ENCODE measurements around the gene CDKN2D.
A peak's percentile ranks its signal among the peaks of the same experiment; 100 is the strongest.
"Not testable (repeated sequence)": the region's sequence is repeated elsewhere in the genome, so short reads cannot be mapped to it uniquely, and the experiment has no call there.

Gene CDKN2D

DNA sequence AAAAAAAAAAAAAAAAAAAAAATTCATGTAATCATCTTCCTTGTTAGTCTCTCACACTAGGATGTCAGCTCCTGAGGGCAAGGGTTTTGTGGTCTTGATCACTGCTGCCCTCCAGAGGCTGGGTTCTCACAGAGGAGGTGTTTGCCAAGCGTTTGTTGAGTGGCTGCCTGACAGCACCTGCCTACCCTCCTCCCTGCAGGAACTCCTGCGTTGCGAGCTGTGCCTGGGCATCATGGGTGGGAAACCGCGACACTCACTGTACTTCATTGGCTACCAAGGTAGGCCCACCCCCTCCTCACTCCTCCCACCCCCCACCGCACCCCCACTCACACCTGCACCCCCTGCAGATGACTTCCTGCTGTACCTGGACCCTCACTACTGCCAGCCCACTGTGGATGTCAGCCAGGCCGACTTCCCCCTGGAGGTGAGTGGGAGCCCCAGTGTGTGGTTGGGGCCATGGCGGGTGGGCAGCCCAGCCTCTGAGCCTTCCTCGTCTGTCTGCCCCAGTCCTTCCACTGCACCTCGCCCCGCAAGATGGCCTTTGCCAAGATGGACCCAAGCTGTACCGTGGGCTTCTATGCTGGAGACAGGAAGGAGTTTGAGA lies 17.0 kb downstream of the CDKN2D start:
- no peak for DNase-seq (ENCODE audit: low spot score)

DNA sequence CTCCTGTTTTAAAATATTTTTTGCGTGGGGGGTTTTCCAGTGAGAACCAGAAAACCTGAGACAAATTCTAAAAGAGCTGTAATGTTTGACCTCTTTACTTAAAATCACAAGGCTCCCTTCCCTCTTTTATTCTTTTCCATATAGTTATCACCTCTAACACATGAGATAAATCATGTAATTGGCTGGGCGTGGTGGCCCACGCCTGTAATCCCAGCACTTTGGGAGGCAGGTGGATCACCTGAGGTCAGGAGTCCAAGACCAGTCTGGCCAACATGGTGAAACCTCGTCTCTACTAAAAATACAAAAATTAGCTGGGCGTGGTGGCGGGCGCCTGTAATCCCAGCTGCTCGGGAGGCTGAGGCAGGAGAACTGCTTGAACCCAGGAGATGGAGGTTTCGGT lies 17.8 kb downstream of the CDKN2D start:
- DNase-seq (ENCODE audit: low spot score): not testable (repeated sequence)

- DNase-seq (ENCODE audit: low spot score): no peak
These were observed 18.4 kb downstream of the CDKN2D start for GRCh38 chr19:10550336-10550735.

DNA sequence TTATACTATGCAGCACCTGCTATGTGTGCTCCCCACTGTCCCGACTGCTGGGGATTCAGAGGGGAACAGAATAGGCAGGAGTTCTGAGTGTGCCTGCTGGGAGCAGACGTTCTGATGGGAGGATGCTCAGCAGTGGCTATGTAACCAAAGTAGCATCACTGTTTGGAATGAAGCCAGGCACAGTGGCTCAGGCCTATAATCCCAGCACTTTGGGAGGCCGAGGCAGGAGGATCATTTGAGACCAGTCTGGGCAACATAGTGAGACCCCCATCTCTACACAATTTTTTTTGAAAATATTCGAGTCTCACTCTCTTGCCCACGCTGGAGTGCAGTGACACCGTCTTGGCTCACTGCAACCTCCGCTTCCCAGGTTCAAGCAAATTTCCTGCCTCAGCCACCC lies 19.0 kb downstream of the CDKN2D start:
- no peak for DNase-seq (ENCODE audit: low spot score)

GRCh38 chr19:10548746-10549276 lies 20.0 kb downstream of the CDKN2D start:
- no peak for DNase-seq (ENCODE audit: low spot score)

DNA sequence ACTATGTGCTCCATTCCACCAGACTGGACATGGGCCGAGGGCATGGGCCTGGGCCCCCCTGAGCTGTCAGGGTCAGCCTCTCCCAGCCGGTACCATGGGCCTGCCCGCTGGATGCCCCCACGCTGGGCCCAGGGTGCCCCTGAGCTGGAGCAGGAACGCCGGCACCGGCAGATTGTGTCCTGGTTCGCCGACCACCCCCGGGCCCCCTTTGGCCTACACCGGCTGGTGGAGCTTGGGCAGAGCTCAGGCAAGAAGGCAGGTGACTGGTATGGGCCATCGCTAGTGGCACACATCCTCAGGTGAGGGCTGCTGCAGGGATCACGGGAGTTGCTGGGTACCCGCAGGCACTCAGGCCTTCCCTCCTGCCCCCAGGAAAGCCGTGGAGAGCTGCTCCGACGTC lies 22.0 kb downstream of the CDKN2D start:
- no peak for DNase-seq (ENCODE audit: low spot score)

DNA sequence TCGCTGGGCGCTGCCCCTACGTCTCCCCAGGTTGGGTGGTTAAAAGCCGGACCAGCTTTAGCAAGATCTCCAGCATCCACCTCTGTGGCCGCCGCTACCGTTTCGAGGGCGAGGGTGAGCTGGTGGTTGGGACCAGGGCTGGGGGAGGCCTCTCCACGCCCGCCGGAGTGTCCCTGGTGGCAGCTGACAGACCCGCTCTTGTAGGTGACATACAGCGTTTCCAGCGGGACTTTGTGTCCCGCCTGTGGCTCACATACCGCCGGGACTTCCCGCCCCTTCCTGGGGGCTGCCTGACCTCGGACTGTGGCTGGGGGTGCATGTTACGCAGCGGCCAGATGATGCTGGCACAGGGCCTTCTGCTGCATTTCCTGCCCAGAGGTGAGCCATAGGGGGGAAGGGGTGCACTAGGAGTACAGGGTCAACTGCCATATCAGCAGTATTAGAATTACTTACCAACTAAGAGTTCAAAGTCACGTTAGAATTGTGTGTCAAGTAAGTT lies 24.0 kb downstream of the CDKN2D start:
- no peak for DNase-seq (ENCODE audit: low spot score)

- DNase-seq (ENCODE audit: low spot score): no peak
These were observed 24.5 kb downstream of the CDKN2D start for GRCh38 chr19:10544242-10544752.

- DNase-seq (ENCODE audit: low spot score): peak; percentile 65
These were observed 25.1 kb downstream of the CDKN2D start, which contains the start of gene ATG4D for GRCh38 chr19:10543420-10544241. Gene ATG4D, plus strand, starts transcription at chr19:10543904. Its CDS starts 187 bp downstream, at chr19:10544091.

- no peak for DNase-seq (ENCODE audit: low spot score)
These were observed 25.7 kb downstream of the CDKN2D start for GRCh38 chr19:10543059-10543419.

DNA sequence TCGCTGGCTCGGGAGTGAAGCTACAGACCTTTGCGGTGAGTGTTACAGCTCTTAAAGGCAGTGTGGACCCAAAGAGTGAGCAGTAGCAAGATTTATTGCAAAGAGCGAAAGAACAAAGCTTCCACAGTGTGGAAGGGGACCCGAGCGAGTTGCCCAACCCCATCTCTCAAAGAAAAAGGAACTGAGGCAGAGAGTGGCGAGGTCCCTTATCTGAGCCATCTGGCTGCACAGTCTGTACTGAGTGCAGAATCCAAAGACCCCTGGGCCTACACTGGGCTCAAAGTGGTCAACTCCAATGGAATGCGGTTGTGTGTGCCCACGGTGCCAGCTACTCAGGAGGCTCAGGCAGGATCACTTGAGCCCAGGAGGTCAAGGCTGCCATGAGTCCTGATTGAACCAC lies 29.8 kb downstream of the CDKN2D start:
- not testable (repeated sequence) for DNase-seq (ENCODE audit: low spot score)

DNA sequence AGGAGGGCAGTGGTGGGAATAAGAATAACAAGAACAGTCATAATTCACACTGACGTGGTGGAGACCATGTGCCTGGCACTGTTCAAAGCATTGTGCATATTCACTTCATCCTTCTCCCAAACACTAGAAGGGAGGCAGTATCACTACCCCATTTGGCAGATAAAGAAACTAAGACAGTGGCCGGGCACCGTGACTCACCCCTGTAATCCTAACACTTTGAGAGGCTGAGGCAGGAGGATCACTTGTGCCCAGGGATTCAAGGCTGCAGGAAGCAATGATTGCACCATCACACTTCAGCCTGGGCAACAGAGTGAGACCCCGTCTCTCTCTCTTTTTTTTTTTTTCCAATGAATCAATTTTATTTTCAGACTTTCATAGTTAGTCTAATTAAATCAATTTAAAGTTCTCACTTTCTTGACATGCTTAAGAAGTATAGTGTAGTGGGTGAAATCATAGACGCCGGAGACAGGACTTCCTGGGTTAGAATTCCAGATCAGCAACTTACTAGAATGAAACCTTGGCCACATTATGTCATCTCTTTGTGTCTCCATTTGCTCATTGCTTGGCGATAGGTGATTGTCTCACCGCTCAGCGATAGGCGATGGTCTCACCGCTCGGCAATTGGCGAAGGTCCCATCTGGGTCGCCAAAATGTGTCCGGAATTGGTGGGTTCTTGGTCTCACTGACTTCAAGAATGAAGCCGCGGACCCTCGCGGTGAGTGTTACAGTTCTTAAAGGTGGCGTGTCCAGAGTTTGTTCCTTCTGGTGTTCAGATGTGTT lies 30.4 kb downstream of the CDKN2D start:
- no peak for DNase-seq (ENCODE audit: low spot score)

GRCh38 chr19:10537668-10538067 lies 31.1 kb downstream of the CDKN2D start:
- no peak for DNase-seq (ENCODE audit: low spot score)

DNA sequence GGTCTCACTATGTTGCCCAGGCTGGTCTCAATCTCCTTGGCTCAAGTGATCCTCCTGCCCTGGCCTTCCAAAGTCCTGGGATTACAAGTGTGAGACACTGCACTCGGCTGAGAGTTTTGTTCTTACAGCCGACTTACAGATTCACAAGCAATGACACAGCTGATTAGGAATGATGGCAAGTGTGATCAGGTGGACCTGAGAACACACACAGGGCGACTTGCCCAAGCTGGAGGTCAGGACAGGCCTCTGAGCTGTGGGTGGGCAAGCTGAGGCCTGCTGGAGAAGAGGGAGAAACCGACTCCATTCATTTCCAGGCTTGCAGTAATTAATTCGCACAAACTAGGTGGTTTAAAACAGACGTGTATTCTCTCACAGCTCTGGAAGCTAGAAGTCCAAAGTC lies 33.2 kb downstream of the CDKN2D start:
- DNase-seq (ENCODE audit: low spot score): no peak

DNA sequence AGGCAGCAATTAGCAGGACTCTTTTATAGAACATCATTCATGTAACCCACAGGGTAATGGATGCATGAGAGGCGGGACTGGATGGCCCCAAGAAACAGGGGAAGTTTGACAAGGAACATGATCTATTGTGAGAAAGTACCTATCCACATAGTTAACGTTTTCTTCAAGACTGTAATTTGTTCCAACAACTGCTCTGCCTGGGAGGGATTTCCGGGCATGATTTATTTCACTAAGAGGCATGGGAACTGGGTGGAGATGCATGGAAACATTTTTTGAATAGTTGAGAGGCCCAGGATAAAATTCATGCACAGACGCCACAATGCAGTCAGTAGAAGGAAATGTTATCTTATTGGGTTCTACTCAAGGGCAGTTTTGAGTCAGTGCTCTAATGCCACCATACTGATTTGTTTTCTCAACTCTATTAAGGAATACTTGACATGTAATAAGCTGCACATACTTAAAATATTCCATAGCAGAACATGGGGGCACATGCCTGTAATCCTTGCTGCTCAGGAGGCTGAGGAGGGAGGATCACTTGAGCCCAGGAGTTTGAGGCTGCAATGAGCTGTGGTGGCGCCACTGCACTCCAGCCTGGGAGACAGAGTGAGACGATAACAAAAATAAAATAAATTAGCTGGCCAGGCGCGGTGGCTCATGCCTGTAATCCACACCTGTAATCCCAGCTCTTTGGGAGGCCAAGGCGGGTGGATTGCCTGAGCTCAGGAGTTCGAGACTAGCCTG lies 35.0 kb downstream of the CDKN2D start:
- DNase-seq (ENCODE audit: low spot score): no peak

DNA sequence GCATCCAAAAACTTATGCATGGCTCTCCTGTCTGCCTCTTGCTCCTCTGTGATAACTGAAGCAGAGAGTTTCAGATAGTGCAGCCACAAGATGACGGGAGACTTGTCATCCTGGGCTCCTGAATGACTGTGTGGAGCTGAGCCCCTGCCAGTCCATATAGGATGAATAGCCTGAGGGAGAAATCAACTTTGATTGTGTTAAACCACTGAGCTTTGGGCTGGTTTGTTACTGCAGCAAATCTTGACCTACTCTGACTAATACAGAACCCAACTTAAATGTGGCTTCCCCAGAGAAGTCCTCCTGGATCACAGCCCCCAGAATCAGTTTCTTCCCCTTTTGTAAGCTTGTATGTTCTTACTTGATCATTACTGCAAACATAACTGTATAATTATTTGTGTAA lies 36.3 kb downstream of the CDKN2D start:
- DNase-seq (ENCODE audit: low spot score): no peak

DNA sequence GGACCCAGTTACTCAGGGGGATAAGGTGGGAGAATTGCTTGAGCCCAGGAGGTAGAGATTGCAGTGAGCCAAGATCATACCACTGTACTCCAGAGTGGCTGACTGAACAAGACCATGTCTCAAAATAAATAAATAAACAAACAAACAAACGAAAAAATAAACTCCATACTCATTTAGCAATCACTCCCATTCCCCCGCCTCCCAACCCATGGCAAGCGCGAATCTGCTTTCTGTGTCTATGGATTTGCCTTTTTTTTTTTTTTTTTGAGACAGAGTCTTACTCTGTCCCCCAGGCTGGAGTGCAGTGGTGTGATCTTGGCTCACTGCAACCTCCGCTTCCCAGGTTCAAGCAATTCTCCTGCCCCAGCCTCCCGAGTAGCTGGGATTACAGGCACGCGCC lies 41.9 kb downstream of the CDKN2D start:
- not testable (repeated sequence) for DNase-seq (ENCODE audit: low spot score)

DNA sequence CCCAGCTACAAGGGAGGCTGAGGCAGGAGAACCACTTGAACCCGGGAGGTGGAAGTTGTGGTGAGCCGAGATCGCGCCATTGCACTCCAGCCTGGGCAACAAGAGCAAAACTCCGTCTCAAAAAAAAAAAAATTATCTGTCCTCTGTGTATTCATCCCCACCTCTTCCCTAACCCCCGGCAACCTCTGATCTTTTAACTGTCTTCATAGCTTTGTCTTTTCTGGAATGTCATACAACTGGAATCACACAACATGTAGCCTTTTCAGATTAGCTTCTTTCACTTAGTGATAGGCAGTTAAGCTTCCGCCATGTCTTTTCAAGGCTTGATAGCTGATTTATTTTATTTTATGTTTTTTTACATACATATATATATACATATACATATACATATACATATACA lies 43.1 kb downstream of the CDKN2D start:
- no peak for DNase-seq (ENCODE audit: low spot score)

DNA sequence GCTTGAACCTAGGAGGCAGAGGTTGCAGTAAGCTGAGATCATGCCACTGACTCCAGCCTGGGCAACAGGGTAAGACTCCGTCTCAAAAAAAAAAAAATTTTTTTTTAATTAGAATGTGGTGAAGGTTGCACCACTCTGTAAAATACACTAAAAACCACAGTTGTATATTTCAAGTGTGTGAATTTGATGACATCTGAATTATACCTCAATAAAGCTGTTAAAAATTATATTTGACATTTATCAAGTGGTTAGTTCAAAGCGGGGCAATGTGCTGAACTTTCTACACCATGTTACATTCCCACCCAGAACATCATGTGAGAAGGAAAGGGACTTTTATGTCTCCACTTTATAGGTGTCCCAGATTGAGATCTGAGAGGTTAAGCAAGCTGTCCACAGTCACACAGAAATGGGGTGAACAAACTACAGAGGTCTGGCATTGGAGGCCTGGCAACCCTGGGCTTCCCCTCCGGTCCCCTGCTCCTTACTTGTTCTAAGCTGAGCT lies 45.6 kb downstream of the CDKN2D start:
- no peak for DNase-seq (ENCODE audit: low spot score)

GRCh38 chr19:10521461-10522171 lies 47.2 kb downstream of the CDKN2D start:
- DNase-seq (ENCODE audit: low spot score): no peak

All from cerebellar cortex (tissue), 1 donor.